HEK293 (cell line): ENCODE results near the gene VASH2.

Source experiments
- CTCF ChIA-PET: fragments of 350-600 bp; formaldehyde crosslinking; extraction: SDS; loops from one replicate; lab custom pipeline; 2021; ENCODE audit warnings: antibody characterized with exemption; lab: Yijun Ruan, JAX
- POLR2A ChIA-PET: fragments of 300-600 bp; formaldehyde crosslinking; extraction: SDS; loops from one replicate; lab custom pipeline; 2020; ENCODE audit warnings: antibody characterized with exemption, inconsistent platforms; lab: Yijun Ruan, JAX
- H3K27ac ChIP-seq: fragments of 200-500 bp; sonication (Bioruptor generic); 2 replicates; pipeline ENCODE4 v1.5.1; 2014; ENCODE audit warnings: low read depth, low read length, control low read depth, inconsistent platforms; ENCODE audit errors: extremely low read depth
- H3K36me3 ChIP-seq, 2 experiments: fragments of 200-500 bp in 1 of 2; sonication (Bioruptor generic) in 1 of 2; 1 replicate in 1 of 2; 2 replicates in 1 of 2; pipeline ENCODE4 v1.5.1; 2014 to 2017; ENCODE audit warnings: inconsistent platforms in 2 of 2, low read length in 2 of 2; ENCODE audit not compliant: control insufficient read depth in 2 of 2, insufficient read depth in 1 of 2
- H3K4me1 ChIP-seq: fragments of 200-500 bp; sonication (Bioruptor generic); 2 replicates; pipeline ENCODE4 v1.5.1; 2014; ENCODE audit warnings: mild to moderate bottlenecking, low read length, inconsistent platforms; ENCODE audit not compliant: control insufficient read depth, insufficient read depth
- H3K4me3 ChIP-seq: 2 replicates; pipeline ENCODE4 v1.5.1; 2011; ENCODE audit warnings: low read depth, mild to moderate bottlenecking, control low read depth, low read length, moderate library complexity
- H3K9me3 ChIP-seq: fragments of 200-500 bp; sonication (Bioruptor generic); 2 replicates; pipeline ENCODE4 v1.5.1; 2014; ENCODE audit warnings: low read depth, low read length, inconsistent platforms; ENCODE audit not compliant: control insufficient read depth, insufficient read depth
- ATF2 ChIP-seq: fragments of 450-650 bp; formaldehyde crosslinking; IDR thresholded peaks from 2 replicates; pipeline ENCODE4 v1.5.1; 2016; ENCODE audit warnings: missing biosample characterization, missing genetic modification characterization, low read depth
- HOXC10 ChIP-seq: sonication (generic); formaldehyde crosslinking; IDR thresholded peaks from 2 replicates; pipeline ENCODE4 v1.8.1; 2023; ENCODE audit warnings: mild to moderate bottlenecking, missing genetic modification reagents
- MYNN ChIP-seq: fragments of 450-650 bp; formaldehyde crosslinking; IDR thresholded peaks from 2 replicates; pipeline ENCODE4 v1.5.1; 2016; ENCODE audit warnings: missing biosample characterization, missing genetic modification characterization, borderline replicate concordance
- REST ChIP-seq: fragments of 450-650 bp; formaldehyde crosslinking; IDR thresholded peaks from 2 replicates; pipeline ENCODE4 v1.5.1; 2016; ENCODE audit warnings: missing biosample characterization, missing genetic modification characterization
- SETDB1 ChIP-seq: IDR thresholded peaks from one replicate; pipeline ENCODE4 v1.6.1; 2017; ENCODE audit warnings: mild to moderate bottlenecking, low read length, moderate library complexity, mixed read lengths; ENCODE audit not compliant: insufficient read length
- ZFP69B ChIP-seq: fragments of 450-650 bp; formaldehyde crosslinking; IDR thresholded peaks from 2 replicates; pipeline ENCODE4 v1.5.1; 2016; ENCODE audit warnings: missing biosample characterization, missing genetic modification characterization
- ZNF114 ChIP-seq: fragments of 450-650 bp; formaldehyde crosslinking; IDR thresholded peaks from 2 replicates; pipeline ENCODE4 v1.5.0; 2017; ENCODE audit warnings: missing biosample characterization, missing genetic modification characterization
- ZNF133 ChIP-seq: fragments of 450-650 bp; formaldehyde crosslinking; IDR thresholded peaks from 2 replicates; pipeline ENCODE4 v1.5.1; 2016; ENCODE audit warnings: missing biosample characterization, missing genetic modification characterization
- ZNF16 ChIP-seq: fragments of 450-650 bp; formaldehyde crosslinking; IDR thresholded peaks from 2 replicates; pipeline ENCODE4 v1.5.1; 2016; ENCODE audit warnings: low read depth, missing biosample characterization, missing genetic modification characterization
- ZNF175 ChIP-seq: fragments of 450-650 bp; formaldehyde crosslinking; IDR thresholded peaks from 2 replicates; pipeline ENCODE4 v1.5.1; 2016; ENCODE audit warnings: missing biosample characterization, missing genetic modification characterization
- ZNF184 ChIP-seq: fragments of 450-650 bp; IDR thresholded peaks from 2 replicates; pipeline ENCODE4 v1.5.1; 2018; ENCODE audit warnings: missing biosample characterization, mild to moderate bottlenecking, missing genetic modification characterization
- ZNF292 ChIP-seq: fragments of 450-650 bp; formaldehyde crosslinking; IDR thresholded peaks from 2 replicates; pipeline ENCODE4 v1.5.1; 2016; ENCODE audit warnings: low read depth, missing biosample characterization, missing genetic modification characterization, borderline replicate concordance
- ZNF350 ChIP-seq: fragments of 450-650 bp; formaldehyde crosslinking; IDR thresholded peaks from 2 replicates; pipeline ENCODE4 v1.5.0; 2017; ENCODE audit warnings: missing biosample characterization, mild to moderate bottlenecking, missing genetic modification characterization
- ZNF404 ChIP-seq: fragments of 450-650 bp; formaldehyde crosslinking; IDR thresholded peaks from 2 replicates; pipeline ENCODE4 v1.5.1; 2017; ENCODE audit warnings: missing biosample characterization, missing genetic modification characterization
- ZNF416 ChIP-seq: fragments of 450-650 bp; formaldehyde crosslinking; IDR thresholded peaks from 2 replicates; pipeline ENCODE4 v1.5.1; 2016; ENCODE audit warnings: missing biosample characterization, missing genetic modification characterization
- ZNF426 ChIP-seq: fragments of 450-650 bp; formaldehyde crosslinking; IDR thresholded peaks from 2 replicates; pipeline ENCODE4 v1.5.1; 2017; ENCODE audit warnings: missing biosample characterization, missing genetic modification characterization, mild to moderate bottlenecking, inconsistent platforms, moderate library complexity
- ZNF558 ChIP-seq: fragments of 450-650 bp; formaldehyde crosslinking; IDR thresholded peaks from 2 replicates; pipeline ENCODE4 v1.5.1; 2016; ENCODE audit warnings: missing biosample characterization, missing genetic modification characterization
- ZNF585B ChIP-seq: fragments of 450-650 bp; formaldehyde crosslinking; IDR thresholded peaks from 2 replicates; pipeline ENCODE4 v1.5.1; 2016; ENCODE audit warnings: missing biosample characterization, missing genetic modification characterization
- ZNF610 ChIP-seq: fragments of 450-650 bp; formaldehyde crosslinking; IDR thresholded peaks from 2 replicates; pipeline ENCODE4 v1.5.1; 2016; ENCODE audit warnings: missing biosample characterization, missing genetic modification characterization, borderline replicate concordance
- ZNF626 ChIP-seq: fragments of 450-650 bp; sonication (Bioruptor Pico); formaldehyde crosslinking; IDR thresholded peaks from 2 replicates; pipeline ENCODE4 v1.5.1; 2018; ENCODE audit warnings: missing biosample characterization, missing genetic modification characterization, inconsistent platforms
- ZNF768 ChIP-seq: fragments of 450-650 bp; formaldehyde crosslinking; IDR thresholded peaks from 2 replicates; pipeline ENCODE4 v1.5.1; 2018; ENCODE audit warnings: missing biosample characterization, mild to moderate bottlenecking, missing genetic modification characterization
- ZNF791 ChIP-seq: fragments of 450-650 bp; formaldehyde crosslinking; IDR thresholded peaks from 2 replicates; pipeline ENCODE4 v1.5.1; 2016; ENCODE audit warnings: missing biosample characterization, missing genetic modification characterization
- ZNF792 ChIP-seq: fragments of 450-650 bp; formaldehyde crosslinking; IDR thresholded peaks from 2 replicates; pipeline ENCODE4 v1.5.1; 2016; ENCODE audit warnings: missing biosample characterization, missing genetic modification characterization
- ZNF843 ChIP-seq: fragments of 450-650 bp; formaldehyde crosslinking; IDR thresholded peaks from 2 replicates; pipeline ENCODE4 v1.5.1; 2016; ENCODE audit warnings: missing biosample characterization, missing genetic modification characterization
- ZSCAN30 ChIP-seq: fragments of 450-650 bp; IDR thresholded peaks from 2 replicates; pipeline ENCODE4 v1.5.1; 2018; ENCODE audit warnings: missing biosample characterization, mild to moderate bottlenecking, missing genetic modification characterization, moderate library complexity
- TF ChIP-seq, protein P1 (sequence below): fragments of 450-650 bp; formaldehyde crosslinking; IDR thresholded peaks from 2 replicates; pipeline ENCODE4 v1.5.1; 2016; ENCODE audit warnings: missing biosample characterization, missing genetic modification characterization

Gene VASH2

GRCh38 chr1:212901290-212901689 lies 49.1 kb upstream of the VASH2 start:
- ChIA-PET CTCF (interaction anchor here (0.5 kb wide), 1 partner anchor 97 kb away, joined by 3 read pairs; no protein-coding TSS in a partner anchor), POLR2A (interaction anchor here (1.5 kb wide), 1 partner anchor 43 kb away, joined by 5 read pairs; the partner anchor contains the start of gene FLVCR1)
- H3K36me3 ChIP-seq = peaks cover 24 to 35% of the 10 kb centered on the region in 2 experiments

DNA sequence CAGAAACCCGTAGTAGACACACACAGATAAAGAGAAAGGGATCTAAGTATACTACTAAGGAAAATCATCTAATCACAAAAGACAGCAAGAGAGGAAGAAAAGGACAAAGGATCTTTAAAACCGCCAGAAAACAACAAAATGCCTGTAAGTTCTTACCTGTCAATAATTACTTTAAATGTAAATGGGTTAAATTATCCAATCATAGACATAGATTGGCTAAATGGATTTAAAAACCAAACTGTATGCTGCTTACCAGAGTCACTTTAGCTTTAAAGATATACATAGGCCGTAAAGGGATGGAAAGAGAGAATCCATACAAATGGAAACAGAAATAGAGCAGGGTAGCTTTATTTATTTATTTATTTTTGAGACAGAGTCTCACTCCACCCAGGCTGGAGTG lies 48.3 kb upstream of the VASH2 start:
- Histone ChIP-seq H3K36me3 (peaks cover 18 to 31% of the 10 kb centered on the region in 2 experiments), H3K27ac (no peak overlapping the region), H3K4me3 (no peak overlapping the region), H3K9me3 (no peaks in the 10 kb centered on the region), H3K4me1 (no peaks in the 10 kb centered on the region)
- TF ChIP-seq ZNF792 (tag by site-specific recombination) = no peak
- TF ChIP-seq ZNF416 = no peak
- TF ChIP-seq SETDB1 = peak; percentile 56
- CTCF ChIA-PET = interaction anchor here (0.5 kb wide), 1 partner anchor 96 kb away, joined by 3 read pairs; no protein-coding TSS in a partner anchor
- POLR2A ChIA-PET = interaction anchor here (1.5 kb wide), 1 partner anchor 44 kb away, joined by 5 read pairs; the partner anchor contains the start of gene FLVCR1

More at GRCh38 chr1:212901290-212901689, 49.1 kb upstream of the VASH2 start:
- Histone ChIP-seq H3K4me1 (no peaks in the 10 kb centered on the region), H3K9me3 (no peaks in the 10 kb centered on the region), H3K4me3 (no peak overlapping the region), H3K27ac (no peak overlapping the region)
- TF ChIP-seq MYNN (tag by site-specific recombination) (no peak), ZNF16 (no peak), HOXC10 (CRISPR knock-in tag) (no peak), ZNF114 (tag by site-specific recombination) (no peak), ZNF292 (no peak), SETDB1 (peak; percentile 46), ZNF175 (tag by site-specific recombination) (no peak), ZNF610 (tag by site-specific recombination) (no peak), ZNF791 (tag by site-specific recombination) (peak; percentile 98), ZNF133 (tag by site-specific recombination) (no peak), ZNF626 (0 out of 2 replicates have a peak, but pooled peaks have one; percentile 40)
- TF ChIP-seq, protein P1, sequence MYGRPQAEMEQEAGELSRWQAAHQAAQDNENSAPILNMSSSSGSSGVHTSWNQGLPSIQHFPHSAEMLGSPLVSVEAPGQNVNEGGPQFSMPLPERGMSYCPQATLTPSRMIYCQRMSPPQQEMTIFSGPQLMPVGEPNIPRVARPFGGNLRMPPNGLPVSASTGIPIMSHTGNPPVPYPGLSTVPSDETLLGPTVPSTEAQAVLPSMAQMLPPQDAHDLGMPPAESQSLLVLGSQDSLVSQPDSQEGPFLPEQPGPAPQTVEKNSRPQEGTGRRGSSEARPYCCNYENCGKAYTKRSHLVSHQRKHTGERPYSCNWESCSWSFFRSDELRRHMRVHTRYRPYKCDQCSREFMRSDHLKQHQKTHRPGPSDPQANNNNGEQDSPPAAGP (tag by site-specific recombination) = no peak

DNA sequence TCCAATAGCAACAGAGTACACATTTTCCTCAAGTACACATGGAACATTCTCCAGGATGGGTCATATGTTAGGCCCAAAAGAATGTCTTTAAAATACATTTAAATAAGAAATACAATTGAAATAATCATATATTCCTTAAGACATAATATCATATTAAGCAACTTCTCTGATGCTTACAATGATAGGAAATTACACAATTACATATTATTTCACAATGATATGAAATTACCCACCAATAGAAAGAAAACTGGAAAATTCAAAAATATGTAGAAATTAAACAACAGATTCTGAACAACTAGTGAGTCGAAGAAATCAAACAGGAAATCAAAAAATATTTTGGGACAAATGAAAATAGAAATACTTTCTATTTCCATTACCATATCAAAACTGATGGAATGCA lies 46.7 kb upstream of the VASH2 start:
- H3K27ac ChIP-seq = no peak overlapping the region
- no peak overlapping the region for H3K4me3 ChIP-seq
- ChIA-PET CTCF (no interaction called here), POLR2A (no interaction called here)
- H3K4me1 ChIP-seq = no peaks in the 10 kb centered on the region
- H3K36me3 ChIP-seq = peaks cover 6 to 15% of the 10 kb centered on the region in 2 experiments; a peak in 2 of 3 replicates
- H3K9me3 ChIP-seq = no peaks in the 10 kb centered on the region
- TF ChIP-seq ZNF558 = no peak
- no peak for TF ChIP-seq ZNF585B (tag by site-specific recombination)
- no peak for TF ChIP-seq ZSCAN30 (tag by site-specific recombination)
- TF ChIP-seq ZFP69B (tag by site-specific recombination) = no peak
- no peak for TF ChIP-seq ZNF184 (tag by site-specific recombination)
- TF ChIP-seq ZNF426 (tag by site-specific recombination) = no peak
- TF ChIP-seq REST (tag by site-specific recombination) = no peak
- TF ChIP-seq ZNF404 (tag by site-specific recombination) = no peak
- no peak for TF ChIP-seq ZNF768
- no peak for TF ChIP-seq ZNF175 (tag by site-specific recombination)
- no peak for TF ChIP-seq ZNF350
- TF ChIP-seq ATF2 (tag by site-specific recombination) = no peak
- TF ChIP-seq ZNF843 (tag by site-specific recombination) = no peak
